ENCODE results near the gene SCP2. TPM values are rescaled to one million over a fixed set of nuclear protein-coding genes. Genes with fewer than 3 reads are reported as not detected.

Gene SCP2
- total RNA-seq, 1 experiment from 2014 or later = 242 TPM

DNA sequence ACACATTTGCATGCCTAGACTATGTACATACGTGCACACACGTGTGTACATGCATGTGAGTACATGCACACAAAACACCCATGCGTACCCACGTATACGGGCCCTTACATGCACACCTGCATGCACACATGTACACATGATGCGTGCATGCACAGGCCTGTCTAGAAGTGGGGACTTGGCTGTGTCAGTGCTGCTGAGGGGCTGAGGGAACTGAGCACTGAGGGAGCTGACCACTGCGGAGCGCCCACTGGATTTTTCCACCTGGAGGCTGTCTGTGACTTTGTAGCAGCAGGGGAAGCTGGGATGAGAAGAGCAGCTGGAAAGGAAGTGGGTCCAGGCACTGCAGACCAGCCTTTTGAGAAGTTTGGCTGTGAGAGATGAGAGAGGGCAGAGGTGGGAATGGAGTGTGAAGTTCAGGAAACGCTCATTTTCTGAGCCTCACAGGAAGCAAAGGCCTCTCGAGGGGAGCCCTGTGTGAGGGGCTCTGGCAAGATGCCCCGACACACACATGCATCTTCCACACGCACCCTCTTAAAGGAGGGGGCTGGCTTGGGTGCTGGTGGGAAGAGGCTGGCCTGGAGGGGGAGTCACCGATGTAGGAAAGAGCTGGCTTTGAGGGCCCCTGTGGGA lies 155.9 kb downstream of the SCP2 start:
- no peak for DNase-seq (ENCODE audit: low read depth)

DNA sequence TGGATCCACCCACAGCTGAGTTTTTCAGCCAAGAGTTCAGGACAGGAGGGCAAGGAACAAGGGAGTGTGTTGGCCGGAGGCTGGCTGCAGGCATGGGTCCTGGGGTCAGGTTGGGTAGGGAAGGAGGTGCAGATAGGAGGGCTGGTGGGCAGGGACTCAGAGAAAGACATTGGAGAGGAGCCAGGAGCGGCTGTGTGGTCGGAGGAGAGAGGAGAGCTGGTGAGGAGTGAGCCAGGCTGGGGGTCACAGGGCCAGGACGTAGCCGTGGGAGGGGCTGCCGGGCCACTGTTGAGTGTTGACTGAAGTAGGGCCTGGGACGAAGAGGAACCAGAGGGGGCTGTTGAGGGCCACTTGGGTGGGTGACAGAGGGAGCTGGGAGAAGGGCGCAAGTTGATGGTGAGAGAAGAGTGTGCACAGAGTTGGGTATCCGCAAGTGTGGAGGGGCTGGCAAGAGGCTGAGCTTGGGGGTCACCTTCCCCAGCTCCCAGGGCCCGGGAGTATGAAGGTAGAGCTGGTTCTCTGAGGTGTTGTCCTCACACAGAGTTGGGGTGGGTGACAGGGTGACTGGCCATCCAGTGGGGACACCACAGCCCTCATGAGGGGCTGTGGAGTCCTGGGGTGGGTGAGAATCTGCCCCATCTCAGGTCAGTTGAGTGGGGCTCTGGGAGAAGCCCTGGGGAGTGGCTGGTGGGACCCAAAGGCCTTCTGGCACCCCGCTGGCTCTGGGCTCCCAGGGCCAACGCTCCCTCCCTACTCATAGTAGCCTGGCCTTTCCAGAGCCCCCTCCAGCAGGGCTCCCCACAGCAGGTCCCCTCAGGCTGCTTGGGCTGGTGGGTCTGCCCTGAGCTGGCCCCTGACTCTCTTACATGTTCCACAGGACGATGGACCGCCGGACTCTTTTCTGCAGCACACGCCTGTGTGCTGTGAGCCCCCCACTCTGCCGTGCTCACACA lies 156.8 kb downstream of the SCP2 start:
- DNase-seq (ENCODE audit: low read depth) = no peak

DNA sequence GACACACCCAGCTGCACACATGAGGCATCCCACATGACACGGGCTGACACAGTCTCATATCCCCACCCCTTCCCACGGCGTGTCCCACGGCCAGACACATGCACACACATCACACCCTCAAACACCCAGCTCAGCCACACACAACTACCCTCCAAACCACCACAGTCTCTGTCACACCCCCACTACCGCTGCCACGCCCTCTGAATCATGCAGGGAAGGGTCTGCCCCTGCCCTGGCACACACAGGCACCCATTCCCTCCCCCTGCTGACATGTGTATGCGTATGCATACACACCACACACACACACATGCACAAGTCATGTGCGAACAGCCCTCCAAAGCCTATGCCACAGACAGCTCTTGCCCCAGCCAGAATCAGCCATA lies 157.5 kb downstream of the SCP2 start:
- DNase-seq (ENCODE audit: low read depth) = no peak

DNA sequence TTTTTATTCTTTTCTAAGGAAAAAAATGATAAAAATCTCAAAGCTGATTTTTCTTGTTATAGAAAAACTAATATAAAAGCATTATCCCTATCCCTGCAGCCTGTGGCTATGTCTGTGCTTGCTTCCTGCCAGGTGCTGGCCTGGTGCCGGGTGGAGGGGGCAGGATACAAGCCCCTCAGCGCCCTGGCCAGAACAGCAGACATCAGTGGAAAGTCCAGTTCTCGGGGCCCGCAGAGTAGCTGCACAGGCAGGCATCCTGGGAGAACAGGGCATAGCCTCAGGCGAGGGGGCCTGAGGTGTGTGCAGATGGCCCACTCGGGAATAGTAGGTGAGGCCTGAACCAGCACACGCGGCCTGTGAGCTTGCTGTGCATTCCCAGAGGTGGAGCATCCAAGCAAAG lies 158.3 kb downstream of the SCP2 start:
- no peak for DNase-seq (ENCODE audit: low read depth)

DNA sequence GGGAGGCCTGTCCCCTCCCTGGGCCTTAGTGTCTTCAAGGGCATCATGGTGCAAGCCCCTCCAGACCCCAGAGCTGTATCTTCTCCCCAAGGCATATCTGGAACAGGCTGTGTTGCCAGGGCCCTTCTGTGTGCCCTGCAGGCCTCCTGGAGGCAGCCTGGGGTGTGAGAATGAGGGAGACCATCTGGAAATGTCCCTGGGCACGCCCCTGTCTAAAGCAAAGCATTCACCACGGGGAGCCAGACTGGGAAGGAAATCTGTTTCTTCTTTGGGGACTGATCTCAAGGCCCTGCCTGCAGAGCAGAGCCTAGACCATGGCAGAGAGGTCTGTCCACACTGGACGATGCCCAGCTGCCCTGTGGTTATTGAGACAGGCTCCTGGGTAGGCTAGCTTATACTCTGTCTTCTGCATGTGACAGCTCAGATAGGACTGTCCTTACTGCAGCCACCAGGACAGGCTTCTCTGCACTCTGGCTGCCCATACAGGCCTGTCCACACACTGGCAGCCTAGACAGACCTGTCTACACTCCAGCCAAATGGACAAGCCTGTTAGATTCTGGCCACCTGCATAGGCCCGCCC lies 159.5 kb downstream of the SCP2 start:
- DNase-seq (ENCODE audit: low read depth) = no peak

DNA sequence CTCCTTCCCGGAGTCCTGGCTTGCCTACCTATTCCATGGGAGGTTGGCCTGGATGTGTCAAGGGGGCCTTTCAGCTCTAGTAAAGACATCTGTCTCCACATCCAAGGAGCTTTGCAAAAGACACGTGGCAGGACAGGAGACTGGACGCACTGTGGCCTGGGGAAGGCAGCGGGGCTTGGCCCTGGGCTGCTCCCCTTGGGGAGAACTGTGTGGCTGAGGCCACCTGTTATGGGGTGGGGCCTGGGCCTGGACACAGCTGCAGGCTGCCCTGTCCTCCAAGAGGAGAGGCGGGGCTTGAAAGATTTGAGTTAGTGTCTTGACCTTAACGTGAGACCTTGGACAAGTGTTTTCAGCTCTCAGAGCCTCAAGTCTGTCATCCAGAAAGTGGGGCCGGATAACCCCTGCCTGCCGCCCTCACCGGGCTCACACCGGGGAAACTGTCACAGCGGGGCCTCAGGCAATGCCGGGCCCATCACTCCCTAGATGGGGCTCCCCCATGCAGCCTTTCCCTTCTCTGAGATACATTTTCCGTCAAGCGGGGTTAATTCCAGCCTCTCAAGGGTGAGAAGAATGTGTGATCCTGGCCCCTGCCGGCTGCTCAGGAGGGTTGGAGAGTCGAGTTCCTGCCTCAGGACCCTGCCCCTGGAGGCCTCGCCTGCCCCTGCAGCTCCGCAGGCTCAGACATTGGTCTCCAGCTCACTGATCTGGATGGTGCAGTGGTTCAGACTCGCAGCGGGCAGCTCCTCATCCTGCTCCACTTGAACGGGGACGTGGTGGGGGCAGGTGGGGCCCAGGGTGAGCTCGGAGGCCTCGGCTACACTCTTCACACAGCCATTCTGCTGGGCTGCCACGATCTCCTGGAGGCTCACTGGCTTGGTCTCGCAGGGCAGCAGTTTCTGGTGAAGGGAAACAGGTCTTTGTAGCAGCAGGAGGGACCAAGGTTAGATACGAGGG lies 160.5 kb downstream of the SCP2 start:
- no peak for DNase-seq (ENCODE audit: low read depth)

DNA sequence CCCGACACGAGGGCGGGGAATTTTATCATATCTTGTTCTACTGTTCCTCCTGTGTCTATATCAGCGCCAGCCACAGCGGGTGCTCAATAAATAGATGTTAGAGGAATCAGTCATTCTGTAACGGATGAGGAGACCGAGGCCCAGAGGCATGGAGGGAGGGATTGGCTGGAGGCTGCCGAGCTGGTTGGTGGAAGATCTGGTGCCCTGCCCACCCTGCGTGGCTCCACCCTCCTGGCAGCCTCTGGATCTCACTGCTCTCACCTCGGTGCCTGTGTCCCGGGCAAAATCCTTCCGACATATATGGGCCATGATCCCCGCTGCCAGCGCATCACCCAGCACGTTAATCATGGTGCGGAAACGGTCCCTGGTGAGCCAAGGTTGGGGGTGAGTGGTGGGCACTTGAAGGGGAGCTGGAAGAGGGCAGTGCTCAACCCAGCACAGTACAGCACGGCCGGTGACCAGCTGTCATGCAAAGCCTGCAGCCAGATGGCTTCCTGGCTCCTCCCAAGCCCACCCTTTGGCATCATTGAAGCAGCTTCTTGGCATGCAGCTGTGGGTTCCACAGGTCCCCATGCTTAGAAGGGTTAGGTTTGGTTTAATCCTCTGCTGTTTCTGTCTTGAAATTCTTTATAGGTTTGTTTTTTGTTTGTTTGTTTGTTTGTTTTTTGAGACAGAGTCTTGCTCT lies 161.7 kb downstream of the SCP2 start:
- no peak for DNase-seq (ENCODE audit: low read depth)

DNA sequence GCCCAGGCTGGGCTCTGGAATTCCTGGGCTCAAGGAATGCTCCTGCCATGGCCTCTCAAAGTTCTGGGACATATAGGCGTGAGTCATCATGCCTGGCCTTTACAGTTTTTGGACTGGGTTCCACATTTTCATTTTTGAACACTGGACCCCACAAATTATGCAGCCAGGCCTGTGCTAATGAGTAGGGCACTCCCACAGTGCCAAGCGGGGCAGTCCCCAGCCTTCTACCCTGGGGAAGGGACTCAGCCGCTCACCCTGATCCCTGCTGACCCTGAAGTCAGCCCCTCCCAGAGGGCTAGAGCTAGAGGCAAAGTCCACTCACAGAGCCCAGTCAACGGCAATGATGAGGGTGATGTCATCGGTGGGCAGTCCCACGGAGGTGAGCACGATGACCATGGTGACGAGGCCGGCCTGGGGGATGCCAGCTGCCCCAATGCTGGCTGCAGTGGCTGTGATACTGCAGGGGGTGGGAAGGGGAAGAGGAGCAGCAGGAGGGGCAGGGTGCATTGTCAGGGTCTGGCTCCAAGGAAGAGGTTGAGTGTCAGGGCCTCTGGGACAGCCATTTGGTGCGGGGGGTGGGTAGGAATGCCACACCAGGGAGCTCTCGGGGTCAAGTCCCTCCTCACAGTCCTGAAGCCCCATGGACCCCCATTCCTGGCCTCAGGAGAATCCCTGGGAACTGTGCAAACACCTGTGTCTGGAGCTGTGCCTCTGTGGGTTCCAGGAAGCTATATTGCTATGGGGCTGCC lies 162.6 kb downstream of the SCP2 start:
- DNase-seq (ENCODE audit: low read depth) = peak; percentile 53

DNA sequence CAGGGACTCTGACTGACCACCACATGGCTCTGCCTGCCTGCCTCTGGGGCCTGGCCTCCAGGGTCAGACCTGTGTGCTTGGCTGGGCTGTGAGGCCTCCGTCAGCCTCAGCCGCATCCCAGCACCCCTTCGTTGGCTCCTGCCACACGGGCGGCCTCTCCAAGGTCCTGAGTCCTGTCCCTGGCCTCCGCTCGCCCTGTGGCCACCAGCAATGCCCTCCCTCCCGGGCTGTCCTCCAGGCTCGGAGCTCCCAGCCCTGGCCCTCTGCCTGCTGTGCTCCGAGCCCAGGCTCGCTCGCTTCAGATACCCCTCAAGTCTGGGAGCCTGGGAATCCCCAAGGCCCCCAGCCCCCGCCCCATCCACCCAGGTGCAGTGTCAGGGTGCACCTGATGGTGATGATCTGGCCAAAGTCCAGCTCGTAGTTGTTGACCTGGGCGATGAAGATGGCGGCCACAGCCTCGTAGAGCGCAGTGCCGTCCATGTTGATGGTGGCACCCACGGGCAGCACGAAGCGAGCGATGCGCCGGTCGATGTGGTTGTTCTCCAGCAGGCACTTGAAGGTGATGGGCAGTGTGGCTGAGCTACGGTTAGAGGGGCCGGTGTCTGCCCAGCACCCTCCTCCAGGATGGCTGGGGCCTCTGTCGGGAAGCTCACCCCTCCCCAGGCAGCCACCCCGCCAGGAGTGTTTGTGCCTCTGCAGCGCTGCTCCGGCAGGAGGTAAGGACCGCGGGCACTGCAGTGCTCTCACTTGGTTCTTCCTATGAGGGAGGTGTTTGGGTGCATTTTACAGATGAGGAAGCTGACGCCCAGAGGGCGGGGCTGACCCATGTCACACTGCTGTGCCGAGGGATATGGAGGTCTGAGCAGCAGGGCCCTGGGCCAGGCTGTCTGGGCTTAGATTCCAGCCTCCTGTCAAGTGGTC lies 163.4 kb downstream of the SCP2 start:
- DNase-seq (ENCODE audit: low read depth) = no peak

DNA sequence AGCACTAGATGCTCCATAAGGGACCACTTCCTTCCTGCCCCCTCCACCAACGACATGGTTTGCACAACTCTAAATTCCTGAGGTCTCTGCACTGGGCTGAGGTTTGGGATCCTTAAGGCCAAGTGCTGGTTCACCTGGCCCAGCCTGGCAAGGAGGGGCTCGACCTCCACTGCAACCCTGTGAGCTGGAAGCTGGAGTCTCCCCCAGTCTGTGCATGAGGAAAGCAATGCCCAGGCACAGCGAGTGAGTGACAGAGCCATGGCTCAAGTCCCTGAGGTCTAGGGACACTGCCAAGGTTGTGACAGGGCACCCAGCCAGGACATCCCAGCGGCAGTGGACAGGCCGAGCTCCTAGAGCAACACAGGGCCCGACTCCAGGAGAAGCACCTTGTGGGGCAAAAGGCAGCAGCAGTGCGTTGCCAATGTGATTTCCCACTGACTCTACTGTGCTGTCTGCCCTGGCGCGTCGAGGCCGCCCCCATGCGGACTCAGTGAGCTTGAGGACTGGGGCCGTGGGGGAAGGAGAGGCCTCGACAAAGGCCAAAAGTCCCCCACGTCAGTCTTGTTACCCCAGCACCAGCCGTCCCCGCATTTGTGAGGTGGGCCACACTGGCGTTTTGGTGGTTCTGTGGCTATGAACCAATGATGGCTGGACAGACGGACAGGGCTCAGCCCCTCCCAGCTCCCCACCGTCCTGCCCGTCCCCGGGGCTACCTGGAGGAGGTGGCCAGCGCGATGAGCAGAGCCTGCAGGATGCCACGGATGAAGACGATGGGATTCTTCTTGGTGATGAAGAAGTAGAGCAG lies 165.0 kb downstream of the SCP2 start:
- DNase-seq (ENCODE audit: low read depth) = peak; percentile 70

DNA sequence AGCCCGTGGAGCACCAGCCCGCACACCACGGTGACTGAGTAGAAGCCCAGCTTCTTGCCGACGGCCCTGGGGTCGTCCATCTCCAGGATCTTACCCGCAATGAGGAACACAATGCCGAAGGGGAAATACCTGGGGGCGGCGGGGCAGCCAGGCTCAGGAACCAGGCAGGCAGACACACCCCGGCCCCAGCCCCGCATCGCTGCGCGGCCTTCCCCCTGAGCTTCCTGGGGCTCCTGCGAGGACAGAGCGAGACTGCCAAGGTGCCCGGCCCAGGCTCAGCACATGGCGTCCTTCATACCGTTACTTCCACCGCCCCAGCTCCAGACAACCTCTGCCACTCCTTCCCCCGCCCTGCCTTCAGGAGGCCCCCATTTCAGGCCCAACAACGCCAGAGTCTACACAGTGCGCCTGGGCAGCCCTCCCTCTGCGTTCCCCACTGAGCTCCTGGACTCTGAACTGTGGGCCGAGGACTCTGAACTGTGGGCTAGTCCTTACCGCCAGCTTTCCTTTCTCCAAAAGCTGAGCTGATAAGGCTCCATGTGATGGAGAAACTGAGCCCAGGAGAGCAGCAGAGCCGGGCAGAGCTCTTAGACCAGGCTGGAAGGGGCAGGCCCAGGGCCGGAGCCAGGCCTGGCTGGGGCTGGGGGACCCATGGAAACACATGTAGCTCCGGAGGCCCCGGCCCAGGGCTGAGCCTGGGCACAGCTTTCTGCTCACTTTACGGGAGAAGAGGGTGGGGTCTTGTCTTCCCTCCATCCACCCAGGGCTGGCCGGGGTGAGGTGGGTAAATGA lies 165.8 kb downstream of the SCP2 start:
- no peak for DNase-seq (ENCODE audit: low read depth)

DNA sequence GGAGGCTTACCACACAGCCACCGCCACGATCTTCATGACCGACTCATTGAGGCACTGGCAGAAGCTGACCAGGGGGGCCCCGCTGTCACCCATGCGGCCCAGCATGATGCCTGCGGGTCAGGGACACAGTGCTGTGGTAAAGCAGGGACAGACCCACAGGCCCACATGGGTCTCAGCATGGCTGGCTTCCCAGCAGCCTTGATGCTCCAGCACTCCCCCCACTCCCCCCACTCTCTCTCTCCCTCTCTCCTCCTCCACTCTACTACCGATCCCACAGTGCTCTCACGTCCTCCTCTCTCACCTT lies 166.3 kb downstream of the SCP2 start:
- DNase-seq (ENCODE audit: low read depth) = no peak

DNA sequence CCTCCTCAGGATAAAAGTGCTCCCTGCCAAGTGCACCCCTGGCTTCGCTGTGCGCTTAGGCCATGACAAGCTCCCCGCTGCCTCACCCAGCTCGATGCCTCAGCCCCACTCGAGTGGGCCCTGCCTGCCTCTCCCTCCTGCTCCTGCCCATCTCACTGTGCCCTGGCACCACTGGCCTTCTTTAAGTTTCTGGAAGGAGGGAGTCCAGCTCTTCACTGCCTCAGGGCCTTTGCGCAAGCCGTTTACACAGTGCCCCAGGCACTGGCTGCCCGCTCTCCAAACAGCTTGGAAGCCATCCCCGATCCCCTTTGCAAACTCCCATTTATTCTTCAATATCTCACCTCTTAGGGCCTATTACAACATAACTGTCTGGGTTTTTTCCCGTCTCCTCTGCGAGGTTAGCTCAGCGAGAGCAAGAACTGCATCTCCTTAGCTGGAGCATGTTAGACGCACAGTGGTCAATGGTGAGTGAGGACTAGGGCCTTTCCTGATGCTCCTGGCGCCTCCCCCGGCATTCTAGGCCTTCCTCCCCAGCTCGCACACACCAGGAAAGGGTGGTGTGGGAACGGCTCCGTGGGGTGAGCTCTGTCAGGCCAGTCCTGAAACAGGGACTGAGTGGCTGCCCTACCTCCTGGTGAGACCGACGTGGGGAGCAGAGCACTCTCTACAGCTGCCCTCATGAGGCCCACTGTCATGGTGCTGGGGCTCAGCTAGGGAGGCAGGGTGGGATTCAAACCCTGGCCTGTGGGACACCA lies 166.9 kb downstream of the SCP2 start:
- DNase-seq (ENCODE audit: low read depth) = no peak

DNA sequence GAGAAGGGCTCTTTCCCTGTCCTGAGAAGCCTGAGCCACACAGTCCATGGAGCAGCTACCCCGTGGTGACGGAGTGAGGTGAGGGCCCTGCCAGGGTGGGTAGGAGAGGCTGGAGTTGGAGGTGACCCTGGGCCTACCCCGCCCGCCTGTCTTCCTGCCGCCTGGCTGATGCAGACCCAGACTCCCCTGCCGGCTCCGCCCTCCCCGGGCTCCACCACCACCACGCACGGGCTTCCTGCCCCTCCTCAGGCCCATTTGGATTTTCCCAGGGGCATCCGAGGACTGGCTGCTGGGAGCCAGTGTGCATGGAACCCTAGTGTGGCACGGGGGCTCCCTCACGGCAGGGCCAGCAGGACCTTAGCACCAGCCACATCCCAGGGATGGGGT lies 167.4 kb downstream of the SCP2 start:
- DNase-seq (ENCODE audit: low read depth) = no peak

Data from RPMI7951 (cell line).